Measurements from ENCODE around the gene LGALS3BP. TPM values are rescaled to one million over a fixed set of nuclear protein-coding genes. Genes with fewer than 3 reads are reported as not detected.

Gene LGALS3BP
- total RNA-seq, 1 donor from 2014 or later: 73.3 TPM

DNA sequence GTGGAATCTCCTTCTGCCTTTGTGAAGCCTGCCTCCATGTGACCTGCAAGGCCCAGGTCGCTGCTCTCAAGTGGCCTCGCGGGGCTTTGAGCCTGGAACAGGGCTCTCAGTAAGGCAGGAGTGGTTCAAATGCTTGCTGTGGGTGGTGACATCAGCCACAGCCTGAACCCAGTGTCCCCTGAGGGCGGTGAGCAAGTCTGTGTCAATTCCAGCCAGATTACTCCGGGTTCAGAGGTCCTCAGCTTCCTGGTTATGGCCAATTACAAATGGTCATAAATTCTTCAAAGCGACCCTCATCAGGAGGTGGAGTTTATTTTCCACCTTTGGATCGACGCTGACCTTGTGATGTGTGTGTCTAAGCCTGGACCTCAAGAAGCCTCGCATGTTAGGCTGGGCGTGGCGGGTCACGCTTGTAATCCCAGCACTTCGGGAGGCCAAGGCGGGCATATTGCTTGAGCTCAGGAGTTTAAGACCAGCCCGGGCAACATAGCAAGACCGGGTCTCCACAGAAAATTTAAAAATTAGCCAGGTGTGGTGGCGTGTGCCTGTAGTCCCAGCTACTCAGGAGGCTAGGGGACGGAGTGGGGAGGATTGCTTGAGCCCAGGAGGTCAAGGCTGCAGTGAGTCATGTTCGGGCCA is 17.3 kb downstream of the LGALS3BP start:
- no peak overlapping the region for H3K4me3 Mint-ChIP-seq
- no peaks in the 10 kb centered on the region for H3K27me3 Mint-ChIP-seq
- no peak overlapping the region for H3K27ac Mint-ChIP-seq
- H3K4me1 Mint-ChIP-seq: no peaks in the 10 kb centered on the region
- no peaks in the 10 kb centered on the region for H3K36me3 Mint-ChIP-seq (ENCODE audit: low read depth)
- intact Hi-C loops (cut with micrococcal nuclease): no loop called here
- H3K9me3 Mint-ChIP-seq: no peaks in the 10 kb centered on the region
- DNase-seq: no peak

- H3K4me3 Mint-ChIP-seq: no peak overlapping the region
- DNase-seq: no peak
- H3K9me3 Mint-ChIP-seq: no peaks in the 10 kb centered on the region
- peaks cover 2% of the 10 kb centered on the region for H3K4me1 Mint-ChIP-seq
- H3K27me3 Mint-ChIP-seq: no peaks in the 10 kb centered on the region
- intact Hi-C loops (cut with micrococcal nuclease): no loop called here
- no peak overlapping the region for H3K27ac Mint-ChIP-seq
- no peaks in the 10 kb centered on the region for H3K36me3 Mint-ChIP-seq (ENCODE audit: low read depth)
Measured at GRCh38 chr17:78961571-78961970, 18.2 kb downstream of the LGALS3BP start.

- H3K4me3 Mint-ChIP-seq: no peak overlapping the region
- peaks cover 2% of the 10 kb centered on the region for H3K4me1 Mint-ChIP-seq
- intact Hi-C loops (cut with micrococcal nuclease): no loop called here
- H3K36me3 Mint-ChIP-seq (ENCODE audit: low read depth): no peaks in the 10 kb centered on the region
- DNase-seq: no peak
- no peak overlapping the region for H3K27ac Mint-ChIP-seq
- H3K27me3 Mint-ChIP-seq: no peaks in the 10 kb centered on the region
- no peaks in the 10 kb centered on the region for H3K9me3 Mint-ChIP-seq
Measured at GRCh38 chr17:78960928-78961327, 18.8 kb downstream of the LGALS3BP start.

DNA sequence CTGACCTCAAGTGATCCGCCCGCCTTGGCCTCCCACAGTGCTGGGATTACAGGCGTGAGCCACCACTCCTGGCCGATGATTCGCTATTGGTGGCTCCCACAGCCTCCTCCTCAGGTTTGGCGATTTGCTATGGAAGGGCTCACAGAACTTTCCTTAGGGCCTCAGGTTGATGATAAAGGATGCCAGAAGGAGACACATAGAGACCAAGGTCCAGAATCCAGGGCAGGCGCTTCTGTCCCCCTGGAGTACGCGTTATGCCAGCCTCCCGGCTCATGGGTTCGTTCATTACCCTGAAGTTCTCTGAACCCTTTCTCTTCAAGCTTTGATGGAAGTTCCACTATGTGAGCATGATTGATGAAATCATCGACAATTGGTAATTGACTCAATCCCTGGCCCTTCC is 19.9 kb downstream of the LGALS3BP start:
- H3K27ac Mint-ChIP-seq: no peak overlapping the region
- intact Hi-C loops (cut with micrococcal nuclease): no loop called here
- no peak for DNase-seq
- H3K9me3 Mint-ChIP-seq: no peaks in the 10 kb centered on the region
- H3K4me1 Mint-ChIP-seq: peaks cover 2% of the 10 kb centered on the region
- no peak overlapping the region for H3K4me3 Mint-ChIP-seq
- no peaks in the 10 kb centered on the region for H3K27me3 Mint-ChIP-seq
- no peaks in the 10 kb centered on the region for H3K36me3 Mint-ChIP-seq (ENCODE audit: low read depth)

DNA sequence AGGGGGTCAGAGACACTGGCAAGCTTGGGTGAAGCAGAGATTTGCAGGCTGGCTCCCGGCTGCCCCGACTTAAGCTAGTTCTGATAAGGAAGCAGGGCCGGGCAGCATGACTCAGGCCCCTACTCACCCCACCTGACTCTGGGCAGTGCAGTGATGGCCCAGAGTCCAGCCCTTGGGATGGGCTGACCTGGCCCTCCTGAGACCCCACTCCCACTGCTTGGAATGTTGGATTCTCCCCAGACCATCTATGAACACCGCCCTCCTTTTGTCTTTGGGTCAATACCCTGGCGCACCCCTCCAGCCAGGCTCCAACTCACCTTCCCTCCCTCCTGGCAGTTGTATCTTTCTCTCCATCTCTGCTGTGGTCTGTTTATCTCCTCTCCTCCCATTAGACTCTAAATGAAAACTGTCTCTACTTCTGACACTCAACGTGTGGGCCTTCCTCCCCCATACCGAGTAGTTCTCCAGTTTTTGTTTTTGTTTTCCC is 21.0 kb downstream of the LGALS3BP start:
- Mint-ChIP-seq H3K27ac (no peak overlapping the region), H3K4me1 (peaks cover 2% of the 10 kb centered on the region), H3K9me3 (no peaks in the 10 kb centered on the region), H3K36me3 (ENCODE audit: low read depth) (no peaks in the 10 kb centered on the region), H3K27me3 (no peaks in the 10 kb centered on the region), H3K4me3 (no peak overlapping the region)
- intact Hi-C loops (cut with micrococcal nuclease): no loop called here
- no peak for DNase-seq

- H3K4me1 Mint-ChIP-seq: peaks cover 2% of the 10 kb centered on the region
- no peaks in the 10 kb centered on the region for H3K27me3 Mint-ChIP-seq
- intact Hi-C loops (cut with micrococcal nuclease): no loop called here
- H3K27ac Mint-ChIP-seq: no peak overlapping the region
- DNase-seq: no peak
- H3K4me3 Mint-ChIP-seq: no peak overlapping the region
- no peaks in the 10 kb centered on the region for H3K9me3 Mint-ChIP-seq
- H3K36me3 Mint-ChIP-seq (ENCODE audit: low read depth): no peaks in the 10 kb centered on the region
Measured at GRCh38 chr17:78957128-78957527, 22.6 kb downstream of the LGALS3BP start.

- Mint-ChIP-seq H3K27me3 (no peaks in the 10 kb centered on the region), H3K4me3 (no peak overlapping the region), H3K4me1 (peaks cover 2% of the 10 kb centered on the region), H3K9me3 (no peaks in the 10 kb centered on the region), H3K36me3 (ENCODE audit: low read depth) (no peaks in the 10 kb centered on the region), H3K27ac (no peak overlapping the region)
- no peak for DNase-seq
- intact Hi-C loops (cut with micrococcal nuclease): no loop called here
Measured at GRCh38 chr17:78956254-78956653, 23.5 kb downstream of the LGALS3BP start.

DNA sequence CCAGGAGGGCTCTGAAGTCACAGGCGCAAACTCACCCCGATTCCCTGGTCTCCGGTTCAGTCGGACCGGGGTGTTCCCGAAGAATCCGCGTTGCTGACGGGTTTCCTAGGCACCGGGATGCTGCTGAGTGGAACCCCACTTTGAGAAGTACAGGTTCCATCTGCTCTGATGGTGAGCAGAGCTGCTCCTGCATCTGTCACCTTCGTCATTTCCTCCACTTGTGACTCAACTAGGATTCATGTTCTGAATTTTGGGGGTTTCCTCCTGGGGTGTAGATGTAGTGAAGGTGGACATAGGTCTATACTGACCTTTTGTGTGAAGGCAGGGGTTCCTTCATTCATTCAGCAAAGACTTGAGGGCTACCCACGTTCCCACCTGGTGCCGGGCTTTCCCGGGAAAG is 25.0 kb downstream of the LGALS3BP start:
- DNase-seq: no peak
- Mint-ChIP-seq H3K27ac (no peak overlapping the region), H3K4me1 (peaks cover 2% of the 10 kb centered on the region), H3K4me3 (no peak overlapping the region), H3K27me3 (no peaks in the 10 kb centered on the region), H3K36me3 (ENCODE audit: low read depth) (no peaks in the 10 kb centered on the region), H3K9me3 (peaks cover 11% of the 10 kb centered on the region)
- intact Hi-C loops (cut with micrococcal nuclease): no loop called here

GRCh38 chr17:78953356-78954350 is 26.1 kb downstream of the LGALS3BP start:
- no peak overlapping the region for H3K4me3 Mint-ChIP-seq
- no peak overlapping the region for H3K27ac Mint-ChIP-seq
- DNase-seq: no peak
- H3K36me3 Mint-ChIP-seq (ENCODE audit: low read depth): no peaks in the 10 kb centered on the region
- peaks cover 2% of the 10 kb centered on the region for H3K4me1 Mint-ChIP-seq
- peaks cover 11% of the 10 kb centered on the region for H3K9me3 Mint-ChIP-seq
- no peaks in the 10 kb centered on the region for H3K27me3 Mint-ChIP-seq
- intact Hi-C loops (cut with micrococcal nuclease): no loop called here

DNA sequence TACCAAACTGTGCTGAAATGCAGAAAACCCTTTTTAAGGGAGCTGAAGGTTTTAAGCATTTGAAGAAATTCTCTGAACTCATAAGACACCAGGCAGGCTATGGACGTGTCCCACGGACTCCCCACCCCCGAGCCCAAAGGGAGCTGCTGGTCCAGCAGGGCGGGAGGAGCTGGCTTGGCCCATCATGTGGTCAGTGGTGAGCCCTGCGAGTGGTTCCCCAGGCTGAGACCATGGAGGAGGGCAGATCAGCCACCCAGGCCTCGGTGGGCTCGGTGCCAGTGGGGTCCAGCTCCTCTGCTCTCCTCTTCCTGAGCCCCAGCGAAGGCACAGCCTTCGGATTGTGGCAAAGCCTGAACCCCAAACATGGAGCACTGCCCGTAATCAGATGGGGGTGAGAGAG is 27.0 kb downstream of the LGALS3BP start:
- no peaks in the 10 kb centered on the region for H3K27me3 Mint-ChIP-seq
- peaks cover 2% of the 10 kb centered on the region for H3K4me1 Mint-ChIP-seq
- H3K27ac Mint-ChIP-seq: no peak overlapping the region
- intact Hi-C loops (cut with micrococcal nuclease): no loop called here
- H3K36me3 Mint-ChIP-seq (ENCODE audit: low read depth): no peaks in the 10 kb centered on the region
- peaks cover 11% of the 10 kb centered on the region for H3K9me3 Mint-ChIP-seq
- H3K4me3 Mint-ChIP-seq: no peak overlapping the region
- DNase-seq: no peak

DNA sequence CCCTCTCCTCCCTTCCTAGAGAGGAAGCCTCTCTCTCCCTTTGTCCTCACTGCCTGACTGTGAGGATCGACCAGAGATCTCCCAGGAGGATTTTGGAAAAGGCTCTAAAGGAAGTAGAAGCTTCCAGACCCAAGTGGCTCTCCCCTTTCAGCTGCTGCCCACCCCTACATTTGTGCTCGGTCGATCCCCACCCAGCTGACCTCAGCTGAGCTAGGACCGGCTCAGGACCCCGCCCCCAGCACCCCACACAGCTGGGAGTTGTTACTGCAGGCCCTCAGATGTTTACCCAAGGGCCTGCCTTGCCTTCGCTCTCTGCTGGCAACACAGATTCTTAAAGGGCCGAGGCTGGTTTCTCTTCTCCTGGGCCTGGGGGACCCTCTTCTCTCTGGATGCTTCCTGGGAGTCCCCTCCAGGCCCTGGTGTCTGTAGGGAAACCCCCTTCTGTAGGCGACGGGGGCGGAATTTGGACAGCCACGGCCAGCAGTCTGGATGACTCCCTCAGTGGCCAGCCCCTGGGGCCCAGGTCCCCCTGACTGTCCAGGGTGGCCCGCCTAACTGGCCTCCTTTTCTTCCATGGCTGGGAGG is 27.7 kb downstream of the LGALS3BP start:
- no peak for DNase-seq
- intact Hi-C loops (cut with micrococcal nuclease): no loop called here
- peaks cover 1% of the 10 kb centered on the region for H3K4me1 Mint-ChIP-seq
- peaks cover 11% of the 10 kb centered on the region for H3K9me3 Mint-ChIP-seq
- H3K27me3 Mint-ChIP-seq: no peaks in the 10 kb centered on the region
- H3K36me3 Mint-ChIP-seq (ENCODE audit: low read depth): no peaks in the 10 kb centered on the region
- no peak overlapping the region for H3K4me3 Mint-ChIP-seq
- H3K27ac Mint-ChIP-seq: no peak overlapping the region

- H3K9me3 Mint-ChIP-seq: peaks cover 11% of the 10 kb centered on the region
- intact Hi-C loops (cut with micrococcal nuclease): no loop called here
- H3K27ac Mint-ChIP-seq: no peak overlapping the region
- no peak overlapping the region for H3K4me3 Mint-ChIP-seq
- no peaks in the 10 kb centered on the region for H3K27me3 Mint-ChIP-seq
- H3K36me3 Mint-ChIP-seq (ENCODE audit: low read depth): no peaks in the 10 kb centered on the region
- H3K4me1 Mint-ChIP-seq: no peaks in the 10 kb centered on the region
- DNase-seq: no peak
Measured at GRCh38 chr17:78950870-78951269, 28.9 kb downstream of the LGALS3BP start.

- no peaks in the 10 kb centered on the region for H3K36me3 Mint-ChIP-seq (ENCODE audit: low read depth)
- H3K4me3 Mint-ChIP-seq: no peak overlapping the region
- H3K9me3 Mint-ChIP-seq: peaks cover 11% of the 10 kb centered on the region
- no peaks in the 10 kb centered on the region for H3K4me1 Mint-ChIP-seq
- H3K27ac Mint-ChIP-seq: no peak overlapping the region
- no peak for DNase-seq
- peaks cover 3% of the 10 kb centered on the region for H3K27me3 Mint-ChIP-seq
- intact Hi-C loops (cut with micrococcal nuclease): no loop called here
Measured at GRCh38 chr17:78947235-78948149, 32.2 kb downstream of the LGALS3BP start.
